ENCODE data around the gene ZNF319.
"Not testable (repeated sequence)": the region's sequence is repeated elsewhere in the genome, so short reads cannot be mapped to it uniquely, and the experiment has no call there.

The ZNF319 gene

GRCh38 chr16:58021661-58022551 is 21.4 kb upstream of the ZNF319 start:
- no peak for DNase-seq (ENCODE audit: low read depth)

DNA sequence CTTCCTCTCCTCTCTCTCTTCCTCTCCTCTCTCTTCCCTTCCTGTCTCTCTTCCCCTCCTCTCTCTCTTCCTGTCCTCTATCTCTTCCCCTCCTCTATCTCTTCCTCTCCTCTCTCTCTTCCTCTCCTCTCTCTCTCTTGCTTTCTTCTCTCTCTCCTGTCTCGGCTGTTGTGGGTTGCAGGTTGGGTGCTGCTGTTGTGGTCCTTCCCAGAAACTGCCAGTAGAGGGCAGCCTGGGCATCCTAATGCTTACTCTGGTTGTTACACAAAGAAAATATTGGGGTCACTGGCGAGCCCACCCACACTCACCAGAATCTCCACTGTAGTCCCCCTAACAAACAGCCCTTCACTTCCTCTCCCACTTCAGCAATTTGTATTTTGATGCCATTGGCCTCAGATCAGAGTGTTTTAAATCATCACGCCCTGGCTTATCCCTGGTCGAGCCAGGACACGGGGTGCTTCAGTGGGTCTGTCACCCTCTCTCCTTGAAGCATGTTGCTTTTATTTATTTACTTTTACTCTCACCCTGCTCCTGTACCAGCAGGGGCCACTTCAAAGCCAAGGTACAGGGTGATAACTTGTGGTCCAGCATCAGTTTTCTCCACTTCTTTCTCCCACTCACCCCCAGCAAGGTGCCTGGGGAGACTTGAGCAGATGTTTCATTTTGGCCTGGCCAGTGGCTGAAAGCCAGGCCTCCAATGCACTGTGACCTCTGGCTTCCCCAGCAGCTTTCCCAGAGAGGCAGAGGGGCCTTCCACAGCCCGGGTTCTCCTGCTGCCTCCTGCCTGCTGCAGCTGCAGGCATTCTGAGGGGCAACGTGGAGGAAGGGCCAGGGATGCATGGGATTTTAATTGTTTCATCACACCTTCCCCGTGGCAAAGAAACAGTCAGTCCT is 20.4 kb upstream of the ZNF319 start:
- DNase-seq (ENCODE audit: low read depth), result peak; percentile 51

DNA sequence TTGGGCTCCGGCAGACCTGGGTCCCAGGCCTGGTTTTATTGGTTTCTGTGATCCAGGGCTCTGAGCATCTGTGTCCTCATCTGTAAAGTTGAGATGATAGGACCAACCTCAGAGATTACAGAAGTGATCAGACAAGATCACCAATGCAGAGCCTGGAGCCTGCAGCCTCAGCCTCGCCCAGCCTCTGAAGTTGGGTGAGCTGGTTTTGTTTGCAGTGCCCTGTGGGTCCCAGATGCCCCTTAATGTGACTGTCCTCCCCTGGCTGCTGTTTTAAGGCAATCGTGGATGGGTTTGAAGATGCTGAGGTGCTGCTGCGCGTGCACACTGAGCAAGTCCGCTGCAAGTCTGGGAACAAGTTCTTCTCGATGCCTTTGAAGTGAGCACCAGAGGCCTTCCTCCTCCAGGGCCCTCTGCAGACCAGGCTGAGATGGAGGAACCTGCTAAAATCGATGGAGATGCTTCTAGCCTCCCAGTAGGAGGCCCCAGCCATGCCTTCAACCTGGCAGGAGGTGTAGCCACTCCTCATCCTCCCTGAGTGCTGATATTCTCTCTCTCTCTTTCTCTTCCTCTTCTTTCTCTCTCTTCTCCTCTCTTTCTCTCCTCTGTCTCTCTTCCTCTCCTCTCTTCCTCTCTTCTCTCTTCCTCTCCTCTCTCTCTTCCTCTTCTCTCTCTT is 19.5 kb upstream of the ZNF319 start:
- DNase-seq (ENCODE audit: low read depth), result no peak

- DNase-seq (ENCODE audit: low read depth), result no peak
These were observed 18.3 kb upstream of the ZNF319 start for GRCh38 chr16:58018803-58019202.

- DNase-seq (ENCODE audit: low read depth), result no peak
These were observed 16.5 kb upstream of the ZNF319 start for GRCh38 chr16:58016840-58017446.

DNA sequence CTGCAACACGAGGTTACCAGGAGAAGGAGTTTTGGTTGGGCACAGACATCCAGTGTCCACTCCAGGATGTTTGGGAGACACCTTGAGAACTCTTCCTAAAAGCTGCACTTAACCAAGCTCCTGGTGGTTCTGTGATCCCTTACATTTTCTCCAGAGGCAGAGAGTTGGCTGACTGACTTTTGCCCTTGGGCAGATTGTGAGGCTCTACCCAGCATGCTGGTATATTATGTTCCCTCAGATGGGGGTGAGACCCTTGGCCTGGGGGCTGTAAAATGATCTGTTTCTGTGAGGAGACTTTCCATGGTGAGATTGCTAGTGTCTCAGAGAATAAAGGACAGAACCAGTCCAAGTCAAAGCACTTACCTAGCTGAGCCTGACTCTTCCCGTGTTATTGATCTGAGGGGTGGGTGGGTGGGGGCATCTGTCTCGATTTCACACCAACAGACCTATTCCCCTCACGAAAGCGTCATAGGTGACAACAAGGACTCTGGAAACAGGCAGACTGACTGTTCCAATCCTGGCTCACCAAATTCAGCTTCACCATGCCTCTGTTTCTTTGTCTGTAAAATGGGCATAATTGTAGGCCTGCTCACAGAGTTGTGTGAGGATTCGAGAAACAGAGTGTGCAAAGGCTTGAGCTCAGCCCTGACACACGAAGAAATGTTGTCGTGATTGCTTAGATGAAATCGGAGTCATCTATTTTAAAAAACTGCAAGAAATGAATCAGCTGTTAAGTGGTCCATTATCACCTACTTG is 12.9 kb upstream of the ZNF319 start:
- no peak for DNase-seq (ENCODE audit: low read depth)

- DNase-seq (ENCODE audit: low read depth), result no peak
These were observed 12.0 kb upstream of the ZNF319 start for GRCh38 chr16:58012481-58012880.

- no peak for DNase-seq (ENCODE audit: low read depth)
These were observed 11.2 kb upstream of the ZNF319 start for GRCh38 chr16:58011652-58012051.

DNA sequence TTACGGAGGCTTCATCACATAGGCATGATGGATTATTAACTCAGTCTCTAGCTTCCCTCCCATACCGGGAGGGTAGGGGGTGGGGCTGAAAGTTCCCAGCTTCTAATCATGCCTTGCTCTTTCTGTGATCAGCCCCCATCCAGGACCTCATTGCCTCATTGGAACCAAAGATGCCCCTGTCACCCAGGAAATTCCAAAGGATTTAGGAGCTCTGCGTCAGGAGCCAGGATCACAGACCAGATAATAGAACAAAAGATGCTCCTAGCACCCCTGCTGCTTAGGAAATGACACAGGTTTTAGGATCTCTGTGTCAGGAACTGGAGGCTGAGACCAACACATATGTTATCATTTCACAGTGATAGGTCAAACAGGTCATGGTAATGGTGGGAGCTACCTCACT is 10.4 kb upstream of the ZNF319 start:
- DNase-seq (ENCODE audit: low read depth), result no peak

DNA sequence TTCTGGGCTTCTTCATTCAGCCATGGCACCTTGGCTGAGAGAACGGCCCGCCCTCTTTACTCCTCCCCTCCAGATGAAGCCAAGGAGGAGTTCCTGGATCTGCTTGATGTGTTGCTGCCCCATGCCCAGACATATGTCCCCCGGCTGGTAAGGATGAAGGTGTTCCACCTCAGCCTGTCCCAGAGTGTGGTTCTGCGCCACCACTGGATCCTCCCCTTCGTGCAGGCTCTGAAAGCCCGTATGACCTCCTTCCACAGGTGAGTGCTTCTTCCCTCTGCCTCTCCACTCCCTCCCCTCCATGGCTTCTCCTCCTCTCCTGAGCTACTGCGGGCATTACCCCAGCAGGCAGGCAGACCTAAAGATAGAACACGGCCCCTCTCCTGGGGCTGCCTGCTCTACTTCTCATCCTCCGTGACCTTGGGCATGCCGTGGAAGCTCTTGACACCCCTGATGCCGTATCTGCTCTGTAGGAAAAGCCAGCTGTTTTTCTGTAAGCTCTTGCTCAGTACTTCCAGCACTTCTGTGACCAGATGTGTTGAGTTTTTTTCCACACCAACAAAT is 9.5 kb upstream of the ZNF319 start:
- DNase-seq (ENCODE audit: low read depth), result no peak

GRCh38 chr16:58004736-58005135 is 4.3 kb upstream of the ZNF319 start:
- DNase-seq (ENCODE audit: low read depth), result not testable (repeated sequence)

DNA sequence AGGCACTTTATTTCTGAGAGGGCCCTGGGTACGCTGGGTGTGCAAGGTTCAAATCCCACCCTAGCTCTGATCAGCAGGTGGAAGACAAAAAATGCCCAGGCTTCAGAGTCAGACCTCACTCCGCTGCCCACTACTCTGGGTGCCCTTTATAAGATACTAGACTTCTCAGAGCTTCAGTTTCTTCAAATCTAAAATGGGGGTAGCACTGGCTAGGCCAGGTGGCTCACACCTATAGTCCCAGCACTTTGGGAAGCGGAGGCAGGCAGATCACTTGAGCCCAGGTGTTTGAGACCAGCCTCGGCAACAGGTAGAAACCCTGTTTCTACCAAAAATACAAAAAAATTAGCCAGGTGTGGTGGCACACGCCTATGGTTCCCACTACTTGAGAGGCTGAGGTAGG is 2.5 kb upstream of the ZNF319 start:
- DNase-seq (ENCODE audit: low read depth), result no peak

DNA sequence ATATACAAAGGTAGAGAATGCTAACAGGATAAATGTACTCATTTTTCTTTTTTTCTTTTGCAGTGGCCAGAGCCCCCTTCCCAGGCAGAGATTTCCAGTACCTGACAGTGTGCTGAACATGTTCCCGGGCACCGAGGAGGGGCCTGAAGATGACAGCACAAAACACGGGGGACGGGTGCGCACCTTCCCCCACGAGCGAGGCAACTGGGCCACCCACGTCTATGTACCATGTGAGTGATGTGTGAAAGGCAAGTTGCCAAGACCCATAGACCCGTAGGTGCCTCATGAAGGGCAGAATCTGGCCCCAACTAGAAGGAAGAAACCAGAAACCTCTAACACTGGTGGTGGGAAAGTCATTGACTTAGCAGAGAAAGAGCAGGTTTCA is 1.9 kb upstream of the ZNF319 start:
- no peak for DNase-seq (ENCODE audit: low read depth)

DNA sequence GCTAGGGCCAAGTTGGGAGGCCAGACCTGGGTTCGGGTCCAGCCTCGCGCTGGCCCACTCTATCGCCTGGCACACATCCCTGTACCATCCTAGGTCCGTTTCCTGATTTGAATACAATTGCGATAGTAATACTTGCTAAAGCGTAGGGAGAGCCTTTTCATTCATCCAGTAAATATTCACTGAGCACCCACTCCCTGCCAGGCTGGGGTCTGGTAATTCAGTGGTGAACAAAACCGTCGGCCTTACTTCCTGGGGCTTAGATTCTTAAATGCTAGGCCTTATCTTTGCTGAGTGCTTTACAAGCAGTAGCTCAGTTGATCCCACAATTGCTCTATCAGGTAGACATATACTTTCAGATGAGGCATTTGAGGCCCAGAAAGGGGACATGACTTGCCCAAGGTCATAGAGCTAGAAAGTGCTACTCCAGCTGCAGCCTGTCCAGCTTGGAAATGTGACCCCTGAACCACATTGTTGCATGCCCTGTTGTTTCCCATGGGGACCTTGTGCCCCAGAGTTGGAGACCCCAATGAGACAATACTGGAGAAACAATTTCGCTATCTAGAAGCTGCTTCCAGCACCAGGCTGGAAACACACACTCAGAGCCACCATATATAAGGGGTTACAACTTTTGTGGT is 1.4 kb upstream of the ZNF319 start:
- no peak for DNase-seq (ENCODE audit: low read depth)

GRCh38 chr16:58000706-58001676 is 519 bp upstream of the ZNF319 start, which contains the start of gene USB1:
Gene USB1 (plus strand): TSS chr16:58001407. CDS start chr16:58001484, 77 bp downstream.
- DNase-seq (ENCODE audit: low read depth), result peak; percentile 69

- no peak for DNase-seq (ENCODE audit: low read depth)
These were observed 1.0 kb downstream of the ZNF319 start for GRCh38 chr16:57999366-57999970.

- no peak for DNase-seq (ENCODE audit: low read depth)
These were observed 1.5 kb downstream of the ZNF319 start for GRCh38 chr16:57998992-57999365.

- DNase-seq (ENCODE audit: low read depth), result no peak
These were observed 2.0 kb downstream of the ZNF319 start for GRCh38 chr16:57998486-57998885.
